GM20431 (cell line): Measurements from ENCODE around the gene RPL13A.

Source experiments
- in situ Hi-C: fragments of 300-500 bp; cut with MseI, MboI; formaldehyde crosslinking; loops from one replicate; pipeline ENCODE4 v1.15.0; 2020; ENCODE audit warnings: low sequenced_read_pairs; ENCODE audit not compliant: unreplicated experiment

RPL13A gene

GRCh38 chr19:49538643-49539042, 51.2 kb downstream of the RPL13A start:
- in situ Hi-C loops: no loop called here

GRCh38 chr19:49539192-49539952, 52.0 kb downstream of the RPL13A start:
- in situ Hi-C loops: no loop called here
